Astrocyte (in vitro differentiated cells and primary cell): ENCODE results near the gene COPE. TPM values are rescaled to one million over a fixed set of nuclear protein-coding genes. Genes with fewer than 3 reads are reported as not detected.

Experiments used
- DNase-seq: peaks from one replicate; pipeline ENCODE4 v3.0.0-alpha.2; 2010; ENCODE audit warnings: low read depth
- FAIRE-seq: peaks from 2 replicates; lab custom pipeline; 2011; peaks lifted over from hg19 to GRCh38; lab: Jason Lieb, UNC
- H2AFZ ChIP-seq: 2 replicates; pipeline ENCODE4 v1.6.0; 2012; ENCODE audit warnings: low read depth, low read length, inconsistent platforms
- H3K27ac ChIP-seq: 2 replicates; pipeline ENCODE4 v1.5.1; 2011; ENCODE audit warnings: low read depth, low read length, inconsistent platforms
- H3K27me3 ChIP-seq: 2 replicates; pipeline ENCODE4 v1.6.0; 2011; ENCODE audit warnings: low read length, inconsistent platforms; ENCODE audit not compliant: insufficient read depth
- H3K36me3 ChIP-seq: 2 replicates; pipeline ENCODE4 v1.5.1; 2011; ENCODE audit warnings: low read length, inconsistent platforms; ENCODE audit not compliant: insufficient read depth
- H3K4me1 ChIP-seq: 2 replicates; pipeline ENCODE4 v1.5.1; 2011; ENCODE audit warnings: low read length, inconsistent platforms; ENCODE audit not compliant: insufficient read depth
- H3K4me2 ChIP-seq: 2 replicates; pipeline ENCODE4 v1.6.0; 2012; ENCODE audit warnings: low read length, inconsistent platforms
- H3K4me3 ChIP-seq: 2 replicates; pipeline ENCODE4 v1.5.1; 2011; ENCODE audit warnings: low read depth, mild to moderate bottlenecking, low read length, inconsistent platforms; ENCODE audit not compliant: insufficient read depth
- H3K79me2 ChIP-seq: 2 replicates; pipeline ENCODE4 v1.6.0; 2012; ENCODE audit warnings: mild to moderate bottlenecking, low read length, inconsistent platforms; ENCODE audit not compliant: insufficient read depth
- H3K9ac ChIP-seq: 2 replicates; pipeline ENCODE4 v1.6.0; 2012; ENCODE audit warnings: mild to moderate bottlenecking, low read length, inconsistent platforms
- H3K9me3 ChIP-seq: 2 replicates; pipeline ENCODE4 v1.5.1; 2012; ENCODE audit warnings: low read depth, mild to moderate bottlenecking, low read length, inconsistent platforms; ENCODE audit not compliant: insufficient read depth
- H4K20me1 ChIP-seq: 2 replicates; pipeline ENCODE4 v1.6.0; 2012; ENCODE audit warnings: low read length, inconsistent platforms; ENCODE audit not compliant: insufficient read depth
- H3K27ac Mint-ChIP-seq: one replicate; pipeline ENCODE4 v1.8.0; 2021; ENCODE audit warnings: mild to moderate bottlenecking, mixed read lengths; ENCODE audit not compliant: unreplicated experiment
- H3K27me3 Mint-ChIP-seq: one replicate; pipeline ENCODE4 v1.8.0; 2021; ENCODE audit warnings: low read depth, mixed read lengths; ENCODE audit not compliant: unreplicated experiment
- H3K36me3 Mint-ChIP-seq: one replicate; pipeline ENCODE4 v1.8.0; 2021; ENCODE audit warnings: low read depth, mixed read lengths; ENCODE audit not compliant: unreplicated experiment
- H3K4me1 Mint-ChIP-seq: one replicate; pipeline ENCODE4 v1.8.0; 2021; ENCODE audit warnings: low read depth, mixed read lengths; ENCODE audit not compliant: unreplicated experiment
- H3K4me3 Mint-ChIP-seq: one replicate; pipeline ENCODE4 v1.8.0; 2021; ENCODE audit warnings: mild to moderate bottlenecking, moderate library complexity, mixed read lengths; ENCODE audit not compliant: unreplicated experiment
- H3K9me3 Mint-ChIP-seq: one replicate; pipeline ENCODE4 v1.8.0; 2021; ENCODE audit warnings: mild to moderate bottlenecking, mixed read lengths; ENCODE audit not compliant: unreplicated experiment
- EZH2 ChIP-seq: IDR thresholded peaks from 2 replicates; pipeline ENCODE4 v1.6.1; 2012; ENCODE audit warnings: mild to moderate bottlenecking, low read length, inconsistent platforms; ENCODE audit not compliant: insufficient read depth
- total RNA-seq: library from RNA; stranded (reverse); gene quantifications from 2 replicates; pipeline ENCODE4 v1.2.1, GENCODE V29; 2021
- TF ChIP-seq, protein P1 (sequence below): IDR thresholded peaks from 2 replicates; pipeline ENCODE4 v1.5.1; 2011; ENCODE audit warnings: low read depth, mild to moderate bottlenecking, inconsistent platforms, low read length, moderate library complexity; ENCODE audit not compliant: insufficient read depth

COPE gene
- total RNA-seq, 1 donor from 2014 or later = 298 TPM

DNA sequence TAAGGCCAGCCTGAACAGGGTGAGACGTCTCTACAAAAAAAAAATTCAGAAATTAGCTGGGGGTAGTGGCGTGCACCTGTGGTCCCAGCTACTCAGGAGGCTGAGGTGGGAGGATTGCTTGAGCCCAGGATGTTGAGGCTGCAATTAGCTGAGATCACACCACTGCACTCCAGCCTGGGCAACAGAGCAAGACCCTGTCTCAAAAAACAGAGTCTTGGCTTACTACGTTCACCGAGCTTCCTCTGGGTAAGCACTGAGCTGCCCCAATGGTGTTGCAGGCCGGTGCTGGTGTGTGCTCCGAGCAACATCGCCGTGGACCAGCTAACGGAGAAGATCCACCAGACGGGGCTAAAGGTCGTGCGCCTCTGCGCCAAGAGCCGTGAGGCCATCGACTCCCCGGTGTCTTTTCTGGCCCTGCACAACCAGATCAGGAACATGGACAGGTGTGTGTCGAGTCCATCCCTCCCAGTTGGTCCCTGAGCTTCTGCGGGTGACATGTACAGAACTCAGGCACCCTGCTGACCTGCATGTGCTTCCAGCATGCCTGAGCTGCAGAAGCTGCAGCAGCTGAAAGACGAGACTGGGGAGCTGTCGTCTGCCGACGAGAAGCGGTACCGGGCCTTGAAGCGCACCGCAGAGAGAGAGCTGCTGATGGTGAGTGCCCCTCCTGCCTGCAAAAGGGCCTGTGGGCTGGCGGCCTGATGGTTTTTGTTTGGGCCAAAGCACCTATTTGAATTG, 63.4 kb downstream of the COPE start:
- H3K27ac Mint-ChIP-seq = peak overlapping the region; percentile 58
- no peak for TF ChIP-seq EZH2
- TF ChIP-seq, protein P1, sequence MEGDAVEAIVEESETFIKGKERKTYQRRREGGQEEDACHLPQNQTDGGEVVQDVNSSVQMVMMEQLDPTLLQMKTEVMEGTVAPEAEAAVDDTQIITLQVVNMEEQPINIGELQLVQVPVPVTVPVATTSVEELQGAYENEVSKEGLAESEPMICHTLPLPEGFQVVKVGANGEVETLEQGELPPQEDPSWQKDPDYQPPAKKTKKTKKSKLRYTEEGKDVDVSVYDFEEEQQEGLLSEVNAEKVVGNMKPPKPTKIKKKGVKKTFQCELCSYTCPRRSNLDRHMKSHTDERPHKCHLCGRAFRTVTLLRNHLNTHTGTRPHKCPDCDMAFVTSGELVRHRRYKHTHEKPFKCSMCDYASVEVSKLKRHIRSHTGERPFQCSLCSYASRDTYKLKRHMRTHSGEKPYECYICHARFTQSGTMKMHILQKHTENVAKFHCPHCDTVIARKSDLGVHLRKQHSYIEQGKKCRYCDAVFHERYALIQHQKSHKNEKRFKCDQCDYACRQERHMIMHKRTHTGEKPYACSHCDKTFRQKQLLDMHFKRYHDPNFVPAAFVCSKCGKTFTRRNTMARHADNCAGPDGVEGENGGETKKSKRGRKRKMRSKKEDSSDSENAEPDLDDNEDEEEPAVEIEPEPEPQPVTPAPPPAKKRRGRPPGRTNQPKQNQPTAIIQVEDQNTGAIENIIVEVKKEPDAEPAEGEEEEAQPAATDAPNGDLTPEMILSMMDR = no peak
- H3K27me3 Mint-ChIP-seq = no peaks in the 10 kb centered on the region
- H3K9ac ChIP-seq = no peak overlapping the region
- peaks cover 23% of the 10 kb centered on the region for H3K79me2 ChIP-seq
- no peak overlapping the region for H3K27ac ChIP-seq
- peaks cover 91% of the 10 kb centered on the region for H4K20me1 ChIP-seq
- no peak overlapping the region for H3K4me3 Mint-ChIP-seq
- peaks cover 21% of the 10 kb centered on the region for H3K36me3 Mint-ChIP-seq
- H3K9me3 Mint-ChIP-seq = no peaks in the 10 kb centered on the region
- H3K36me3 ChIP-seq = peaks cover 40% of the 10 kb centered on the region
- DNase-seq = no peak
- no peak overlapping the region for H2AFZ ChIP-seq
- H3K9me3 ChIP-seq = no peaks in the 10 kb centered on the region
- H3K27me3 ChIP-seq = no peaks in the 10 kb centered on the region
- no peak for FAIRE-seq
- H3K4me1 Mint-ChIP-seq = no peaks in the 10 kb centered on the region
- H3K4me2 ChIP-seq = no peak overlapping the region
- H3K4me1 ChIP-seq = no peaks in the 10 kb centered on the region
- no peak overlapping the region for H3K4me3 ChIP-seq

DNA sequence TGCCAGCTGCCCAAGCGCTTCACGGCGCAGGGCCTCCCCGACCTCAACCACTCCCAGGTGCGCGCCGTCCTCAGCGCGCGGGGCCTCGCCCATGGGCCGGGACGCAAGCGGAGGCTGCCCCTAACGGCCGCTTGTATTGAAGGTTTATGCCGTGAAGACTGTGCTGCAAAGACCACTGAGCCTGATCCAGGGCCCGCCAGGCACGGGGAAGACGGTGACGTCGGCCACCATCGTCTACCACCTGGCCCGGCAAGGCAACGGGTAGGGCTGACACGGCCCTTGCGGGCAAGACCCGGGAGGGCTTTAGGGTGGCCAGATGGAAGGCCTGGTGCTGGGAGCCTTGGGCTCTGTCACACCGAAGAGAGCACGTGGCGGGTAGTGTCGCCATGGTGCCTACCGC, 64.2 kb downstream of the COPE start:
- Histone ChIP-seq H3K4me1 (no peaks in the 10 kb centered on the region), H3K4me2 (no peak overlapping the region), H4K20me1 (peaks cover 92% of the 10 kb centered on the region), H3K27ac (no peak overlapping the region), H3K9ac (no peak overlapping the region), H3K79me2 (peaks cover 32% of the 10 kb centered on the region), H3K4me3 (no peak overlapping the region), H3K27me3 (no peaks in the 10 kb centered on the region), H3K36me3 (peaks cover 45% of the 10 kb centered on the region), H2AFZ (no peak overlapping the region), H3K9me3 (no peaks in the 10 kb centered on the region)
- Mint-ChIP-seq H3K36me3 (peaks cover 24% of the 10 kb centered on the region), H3K4me1 (peaks cover 4% of the 10 kb centered on the region), H3K4me3 (no peak overlapping the region), H3K27me3 (no peaks in the 10 kb centered on the region), H3K27ac (no peak overlapping the region), H3K9me3 (no peaks in the 10 kb centered on the region)
- DNase-seq = no peak
- FAIRE-seq = no peak
- TF ChIP-seq EZH2 = no peak
- TF ChIP-seq, protein P1 = no peak
